ENCODE measurements around the gene WDR87. TPM values are rescaled to one million over a fixed set of nuclear protein-coding genes. Genes with fewer than 3 reads are reported as not detected.
"Not testable (repeated sequence)": the region's sequence is repeated elsewhere in the genome, so short reads cannot be mapped to it uniquely, and the experiment has no call there.

Gene WDR87
- total RNA-seq, 2 donors from 2014 or later = not detected

- DNase-seq (ENCODE audit: low spot score) = no peak
- intact Hi-C loops (cut with DNase I) = loop anchor here in 1 of 2 donors (5.0 kb wide), 1 partner anchor 49 kb away; no protein-coding TSS in a partner anchor
These were observed 26.9 kb upstream of the WDR87 start for GRCh38 chr19:37932985-37933936.

DNA sequence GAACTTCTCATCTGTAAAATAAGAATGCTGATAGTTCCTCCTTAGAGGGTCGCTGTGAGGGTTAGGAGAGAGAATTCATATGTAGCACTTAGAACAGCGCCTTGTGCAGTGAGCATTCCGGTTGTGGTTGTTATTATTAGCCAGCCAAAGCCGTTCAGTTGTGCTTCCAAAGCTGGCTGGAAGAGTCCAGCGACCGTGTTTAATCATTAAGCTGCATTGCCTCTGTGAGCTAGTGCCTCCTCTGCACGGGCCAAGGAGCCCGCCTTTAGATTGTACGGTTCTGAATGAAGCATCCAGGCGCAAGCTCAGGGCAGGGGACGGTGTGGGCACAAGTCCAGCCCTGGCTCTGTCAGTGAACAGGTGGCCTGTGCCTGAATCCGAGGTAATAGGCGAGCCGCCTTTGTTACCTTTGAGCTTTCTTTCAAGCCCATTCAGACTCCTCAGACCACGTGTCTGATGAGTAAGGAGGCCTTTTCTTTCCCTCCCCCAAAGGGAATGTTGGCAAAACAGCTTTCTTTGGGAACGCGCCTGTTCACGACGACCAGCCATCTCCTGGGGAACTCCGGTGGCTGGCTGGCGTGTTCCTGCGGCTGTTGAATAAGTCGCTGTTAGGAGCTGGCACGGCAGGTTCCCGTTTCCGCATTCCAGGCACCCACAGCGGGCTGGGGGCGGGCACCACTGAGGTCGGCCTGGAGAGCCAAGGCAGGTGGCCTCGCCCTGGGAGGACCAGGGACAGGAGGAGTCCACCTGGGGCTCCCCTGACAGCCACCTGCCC is 25.7 kb upstream of the WDR87 start:
- intact Hi-C loops (cut with DNase I) = loop anchor here in 1 of 2 donors (5.0 kb wide), 1 partner anchor 50 kb away; no protein-coding TSS in a partner anchor
- DNase-seq (ENCODE audit: low spot score) = peak; percentile 86

GRCh38 chr19:37930416-37930815 is 24.0 kb upstream of the WDR87 start:
- intact Hi-C loops (cut with DNase I) = loop anchor here in 1 of 2 donors (5.0 kb wide), 1 partner anchor 52 kb away; no protein-coding TSS in a partner anchor

DNA sequence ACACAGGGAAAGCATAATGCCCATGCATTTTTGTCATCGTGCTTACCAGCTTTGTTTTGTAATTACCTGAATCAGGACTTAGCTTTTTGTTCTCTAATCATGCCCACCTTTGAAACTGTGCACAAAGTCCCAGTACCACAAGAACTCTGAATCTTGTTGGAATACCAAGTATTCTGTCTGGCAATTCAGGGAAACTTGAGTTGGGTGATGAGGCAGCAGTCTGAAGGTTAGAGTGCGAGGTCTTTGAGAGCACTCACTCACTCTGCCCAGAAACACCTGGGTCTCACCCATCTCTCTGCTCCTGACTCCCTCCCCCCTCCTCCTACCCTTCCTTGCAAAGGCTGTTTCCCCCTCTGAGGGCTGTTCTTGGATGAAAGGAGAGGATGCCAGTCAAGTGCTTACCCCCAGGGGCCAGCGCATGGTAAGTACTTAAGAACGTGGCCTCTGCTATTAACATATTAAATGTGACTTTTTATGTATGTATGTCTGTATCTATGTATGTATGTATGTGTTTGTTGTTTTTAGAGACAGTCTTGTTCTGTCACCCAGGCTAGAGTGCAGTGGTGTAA is 23.0 kb upstream of the WDR87 start:
- intact Hi-C loops (cut with DNase I) = loop anchor here in 1 of 2 donors (5.0 kb wide), 1 partner anchor 1792 kb away; no protein-coding TSS in a partner anchor
- no peak for DNase-seq (ENCODE audit: low spot score)

More at GRCh38 chr19:37930416-37930815, 24.0 kb upstream of the WDR87 start:
- DNase-seq (ENCODE audit: low spot score) = no peak

DNA sequence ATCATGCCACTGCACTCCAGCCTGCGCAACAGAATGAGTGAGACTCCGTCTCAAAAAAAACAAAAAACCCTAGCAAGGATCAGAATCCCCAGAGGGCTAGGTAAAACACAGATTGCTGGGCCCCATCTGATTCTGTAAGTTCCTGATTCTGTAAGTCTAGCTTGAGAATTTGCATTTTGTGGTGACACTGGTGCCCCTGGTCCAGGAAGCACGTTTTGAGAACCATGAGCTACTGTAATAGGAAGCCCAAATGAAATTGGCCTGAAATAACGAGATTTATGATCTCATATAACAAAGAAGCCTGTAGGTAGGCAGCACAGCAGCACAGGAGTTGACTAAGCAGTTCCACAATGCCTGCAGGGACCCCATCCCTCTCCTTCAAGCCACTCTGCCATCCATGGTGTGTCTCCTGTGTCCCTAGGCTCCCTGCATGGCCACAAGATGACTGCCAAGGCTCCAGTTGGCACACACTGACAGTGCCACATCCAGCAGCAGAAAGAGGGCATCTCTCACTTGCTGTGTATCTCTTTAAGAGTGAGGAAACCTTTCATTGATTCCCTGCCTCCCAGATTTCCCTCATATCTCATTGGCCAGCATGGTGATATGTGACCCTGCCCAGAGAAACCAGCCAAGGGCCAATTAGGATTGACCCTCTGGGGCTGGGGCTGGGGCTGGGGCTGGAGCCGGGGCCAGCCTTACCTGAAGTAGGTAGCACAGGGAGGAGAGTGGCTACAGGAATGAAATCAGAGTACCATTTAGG is 22.3 kb upstream of the WDR87 start:
- intact Hi-C loops (cut with DNase I) = loop anchor here in 1 of 2 donors (5.0 kb wide), 1 partner anchor 1791 kb away; no protein-coding TSS in a partner anchor
- no peak for DNase-seq (ENCODE audit: low spot score)

DNA sequence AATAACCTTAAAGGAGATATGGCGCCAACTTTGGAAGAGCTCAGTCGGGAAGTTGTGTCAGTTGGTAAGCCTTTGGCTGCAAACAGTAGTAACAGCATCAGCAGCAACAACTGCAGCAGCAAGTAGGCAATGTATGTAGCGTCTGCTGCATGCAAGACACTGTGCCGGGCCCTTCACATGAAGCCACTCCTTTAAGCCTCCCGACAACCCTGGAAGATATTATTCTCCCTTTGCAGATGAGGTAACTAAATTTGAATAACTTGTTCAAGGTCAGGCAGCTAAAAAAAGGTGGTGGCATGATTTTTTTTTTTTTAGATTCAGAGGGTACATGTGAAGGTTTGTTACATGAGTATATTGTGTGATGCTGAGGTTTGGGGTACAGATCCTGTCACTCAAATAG is 20.3 kb upstream of the WDR87 start:
- intact Hi-C loops (cut with DNase I) = loop anchor here in 1 of 2 donors (5.0 kb wide), 1 partner anchor 1789 kb away; no protein-coding TSS in a partner anchor
- no peak for DNase-seq (ENCODE audit: low spot score)

- intact Hi-C loops (cut with DNase I) = loop anchor here in 1 of 2 donors (5.0 kb wide), 1 partner anchor 1789 kb away; no protein-coding TSS in a partner anchor
- DNase-seq (ENCODE audit: low spot score) = no peak
These were observed 19.9 kb upstream of the WDR87 start for GRCh38 chr19:37926255-37926654.

DNA sequence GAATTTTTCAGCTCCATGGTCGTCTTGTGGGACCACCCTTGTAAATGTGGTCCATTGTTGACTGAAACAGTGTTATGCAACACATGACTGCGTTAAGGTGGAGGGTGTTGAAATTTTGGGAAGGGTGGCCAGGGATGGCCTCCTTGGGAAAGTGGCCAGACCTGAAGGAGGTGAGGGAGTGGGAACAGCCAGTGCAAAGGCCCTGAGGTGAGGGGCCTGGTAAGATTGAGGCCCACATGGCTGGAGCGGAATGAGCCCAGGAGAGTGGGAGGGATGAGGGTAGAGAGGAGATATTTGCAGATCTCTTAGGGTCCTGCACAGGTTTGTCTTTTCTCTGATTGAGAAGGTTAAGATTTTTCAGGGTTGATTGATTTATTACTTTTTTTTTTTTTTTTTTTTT is 18.8 kb upstream of the WDR87 start:
- intact Hi-C loops (cut with DNase I) = loop anchor here in 1 of 2 donors (5.0 kb wide), 1 partner anchor 1788 kb away; no protein-coding TSS in a partner anchor
- no peak for DNase-seq (ENCODE audit: low spot score)

DNA sequence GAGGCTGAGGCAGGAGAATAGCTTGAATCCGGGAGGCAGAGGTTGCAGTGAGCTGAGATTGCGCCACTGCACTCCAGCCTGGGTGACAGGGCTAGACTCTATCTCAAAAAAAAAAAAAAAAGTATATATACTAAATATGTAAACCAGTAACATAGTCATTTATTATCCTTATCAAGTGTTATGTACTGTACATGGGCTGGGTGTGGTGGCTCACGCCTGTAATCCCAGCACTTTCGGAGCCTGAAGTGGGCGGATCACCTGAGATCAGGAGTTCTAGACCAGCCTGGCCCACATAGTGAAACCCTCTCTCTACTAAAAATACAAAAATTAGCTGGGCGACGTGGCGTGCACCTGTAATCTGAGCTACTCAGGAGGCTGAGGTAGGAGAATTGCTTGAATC is 18.2 kb upstream of the WDR87 start:
- intact Hi-C loops (cut with DNase I) = not testable (repeated sequence)

DNA sequence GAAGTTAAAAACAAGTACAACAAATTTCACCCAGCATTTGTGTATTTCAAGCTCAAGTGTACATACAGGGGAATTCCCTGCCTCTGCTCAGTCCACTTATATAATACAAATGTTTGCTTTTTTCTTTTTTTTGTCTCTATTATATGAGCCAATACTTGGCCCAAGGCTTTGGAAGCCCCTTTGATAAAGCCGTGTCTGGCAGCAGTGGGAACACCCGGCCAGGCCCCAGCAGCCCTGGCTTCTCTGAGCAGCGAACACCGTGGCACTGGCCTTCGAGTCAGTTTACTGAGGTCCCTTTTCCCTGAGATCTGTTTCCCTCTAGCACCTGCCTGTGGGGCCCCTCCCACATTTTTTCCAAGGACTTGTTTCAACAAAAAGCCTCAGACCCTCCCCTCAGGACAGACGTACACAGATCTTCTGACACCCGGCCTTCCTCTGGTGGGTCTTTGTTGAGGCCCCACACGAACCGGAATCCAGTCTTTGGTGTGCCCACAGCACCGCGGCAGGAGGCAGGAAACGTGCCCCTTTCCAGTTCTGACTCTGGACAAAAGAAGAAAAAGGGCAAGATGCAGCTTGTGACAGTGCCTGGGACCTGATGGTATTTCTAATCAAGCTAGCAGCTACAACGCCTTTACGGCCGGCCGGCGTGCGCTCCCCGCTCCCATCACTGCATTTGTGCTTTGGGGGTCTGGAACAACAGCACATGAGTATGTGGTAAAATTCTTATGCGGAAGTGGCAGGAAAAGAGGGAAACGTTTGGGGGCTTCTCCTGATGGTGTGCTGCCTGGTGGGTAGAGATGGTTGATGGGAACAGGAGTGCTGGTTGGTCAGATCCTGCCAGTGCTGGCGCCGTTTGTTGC is 14.4 kb upstream of the WDR87 start:
- intact Hi-C loops (cut with DNase I) = no loop called here
- DNase-seq (ENCODE audit: low spot score) = no peak

More for the DNA sequence above, 18.2 kb upstream of the WDR87 start:
- DNase-seq (ENCODE audit: low spot score) = not testable (repeated sequence)

GRCh38 chr19:37914908-37915307 is 8.5 kb upstream of the WDR87 start:
- no peak for DNase-seq (ENCODE audit: low spot score)
- intact Hi-C loops (cut with DNase I) = loop anchor here in 1 of 2 donors (10.0 kb wide), 1 partner anchor 310 kb away; the partner anchor contains the start of gene DPF1

DNA sequence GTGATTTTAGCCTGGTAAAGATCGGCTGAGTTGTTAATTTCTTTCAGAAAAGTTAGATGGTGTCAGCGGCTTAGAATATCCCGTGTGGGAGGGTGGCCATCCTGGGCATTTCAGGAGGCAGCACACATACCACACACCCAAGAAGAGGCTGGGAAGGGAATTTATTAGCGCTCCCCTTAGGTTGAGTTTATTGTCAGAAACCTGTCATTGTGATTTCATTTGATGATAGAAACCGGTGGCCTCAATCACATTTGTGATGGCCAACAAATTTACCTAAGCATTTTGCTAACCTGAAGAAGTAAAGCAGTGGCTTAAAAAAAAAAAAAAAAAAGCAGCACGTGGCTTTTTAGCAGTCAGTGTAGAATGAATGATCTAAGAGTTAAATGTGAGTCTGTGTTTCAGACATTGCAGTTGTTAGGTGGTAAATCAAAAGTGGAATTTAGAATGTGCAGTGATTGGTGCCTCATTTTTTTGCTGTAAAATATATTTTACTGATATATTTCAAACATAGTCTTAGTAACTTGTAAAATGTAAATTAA is 3.3 kb upstream of the WDR87 start:
- intact Hi-C loops (cut with DNase I) = loop anchor here (5.0 to 10.0 kb wide), 4 partner anchors 93 to 423 kb away; partner anchors contain the start of gene DPF1 (in 1 of the 2)
- DNase-seq (ENCODE audit: low spot score) = no peak

- intact Hi-C loops (cut with DNase I) = loop anchor here (5.0 to 10.0 kb wide), 3 partner anchors 94 to 424 kb away; no protein-coding TSS in a partner anchor
- no peak for DNase-seq (ENCODE audit: low spot score)
These were observed 1.5 kb upstream of the WDR87 start for GRCh38 chr19:37907735-37908455.

- DNase-seq (ENCODE audit: low spot score) = peak; percentile 98
- intact Hi-C loops (cut with DNase I) = loop anchor here (5.0 to 10.0 kb wide), 3 partner anchors 95 to 425 kb away; no protein-coding TSS in a partner anchor
These were observed 708 bp upstream of the WDR87 start, which contains the start of gene SIPA1L3 for GRCh38 chr19:37906869-37907734. Gene SIPA1L3, plus strand, starts transcription at chr19:37907208. Its CDS starts 174,358 bp downstream, at chr19:38081566.

GRCh38 chr19:37903096-37903495 is 3.3 kb downstream of the WDR87 start:
- intact Hi-C loops (cut with DNase I) = loop anchor here (5.0 to 10.0 kb wide), 2 partner anchors 192 to 194 kb away; no protein-coding TSS in a partner anchor
- DNase-seq (ENCODE audit: low spot score) = no peak
